HepG2 (cell line): ENCODE results near the gene TERB2. TPM values are rescaled to one million over a fixed set of nuclear protein-coding genes. Genes with fewer than 3 reads are reported as not detected.

ENCODE experiments used
- ATAC-seq: fragments of 200-7000 bp; cut with Tn5 transposase; 3 replicates; pipeline ENCODE4 v1.9.1; 2020; ENCODE audit warnings: mild to moderate bottlenecking, moderate library complexity
- BruUV-seq: library from RNA; stranded (reverse); fragments of 400-500 nt; replicated peaks from 2 replicates; lab custom pipeline; 2021; lab: Mats Ljungman, UMichigan
- CTCF ChIA-PET: fragments of 300-600 bp; formaldehyde crosslinking; extraction: SDS; loops from one replicate; lab custom pipeline; 2021; ENCODE audit warnings: low total read pairs, inconsistent platforms, low intra/inter-chr PET ratio; lab: Yijun Ruan, JAX
- POLR2A ChIA-PET: fragments of 350-600 bp; sonication (Branson Sonifier 250); formaldehyde crosslinking; loops from one replicate; lab custom pipeline; 2020; ENCODE audit warnings: antibody characterized with exemption, inconsistent platforms; lab: Yijun Ruan, JAX
- DNase-seq: peaks from one replicate; pipeline ENCODE4 v3.0.0-alpha.2; 2015; ENCODE audit warnings: low spot score
- FAIRE-seq: peaks from 3 replicates; lab custom pipeline; 2011; peaks lifted over from hg19 to GRCh38; lab: Jason Lieb, UNC
- H2AFZ ChIP-seq: one replicate; pipeline ENCODE4 v1.6.1; 2011; ENCODE audit warnings: low read length, inconsistent platforms
- H3K27ac ChIP-seq: fragments of 300-600 bp; 3 replicates; pipeline ENCODE4 v1.8.0; 2011; ENCODE audit warnings: mixed run types, mild to moderate bottlenecking, mixed read lengths, low read length, inconsistent platforms; ENCODE audit not compliant: insufficient read depth; ENCODE audit errors: extremely low read length
- H3K27me3 ChIP-seq, 2 experiments: fragments of 200-600 bp in 1 of 2; 2 replicates in 1 of 2; 3 replicates in 1 of 2; pipeline versions ENCODE4 v1.6.0 to v1.8.0; 2011; ENCODE audit warnings: low read length in 2 of 2, mild to moderate bottlenecking in 2 of 2, moderate library complexity in 2 of 2, inconsistent platforms in 1 of 2; ENCODE audit not compliant: insufficient read depth in 2 of 2, control insufficient read depth in 1 of 2
- H3K36me3 ChIP-seq, 2 experiments: fragments of 200-600 bp in 1 of 2; replicated peaks in 1 of 2; 2 replicates in 1 of 2; 3 replicates in 1 of 2; pipeline versions ENCODE4 v1.5.1 to v1.8.0; 2011; ENCODE audit warnings: low read length in 2 of 2, inconsistent platforms in 1 of 2; ENCODE audit not compliant: insufficient read depth in 2 of 2, control insufficient read depth in 1 of 2
- H3K4me1 ChIP-seq: 2 replicates; pipeline ENCODE4 v1.5.1; 2012; ENCODE audit warnings: low read length, inconsistent platforms; ENCODE audit not compliant: insufficient read depth
- H3K4me2 ChIP-seq: 2 replicates; pipeline ENCODE4 v1.6.0; 2011; ENCODE audit warnings: low read depth, low read length, inconsistent platforms
- H3K4me3 ChIP-seq, 3 experiments: fragments of 200-600 bp in 1 of 3; sonication (generic), shearing (Covaris generic) in 1 of 3; replicated peaks in 1 of 3; 2 replicates each; pipeline ENCODE4 v1.5.1; 2011 to 2016; ENCODE audit warnings: low read length in 3 of 3, inconsistent platforms in 2 of 3, low read depth in 2 of 3, mild to moderate bottlenecking in 2 of 3, control low read depth in 1 of 3, mixed read lengths in 1 of 3; ENCODE audit not compliant: insufficient read depth in 1 of 3
- H3K79me2 ChIP-seq: one replicate; pipeline ENCODE4 v1.6.1; 2011; ENCODE audit warnings: low read length, inconsistent platforms; ENCODE audit not compliant: insufficient read depth
- H3K9ac ChIP-seq: 2 replicates; pipeline ENCODE4 v1.6.0; 2011; ENCODE audit warnings: mild to moderate bottlenecking, low read depth, low read length, inconsistent platforms; ENCODE audit not compliant: insufficient read depth
- H3K9me3 ChIP-seq: 2 replicates; pipeline ENCODE4 v1.5.1; 2012; ENCODE audit warnings: mild to moderate bottlenecking, low read length
- H4K20me1 ChIP-seq: 2 replicates; pipeline ENCODE4 v1.6.0; 2011; ENCODE audit warnings: inconsistent platforms, mild to moderate bottlenecking, low read length, moderate library complexity; ENCODE audit not compliant: insufficient read depth
- ELF4 ChIP-seq: sonication (generic); formaldehyde crosslinking; IDR thresholded peaks from 2 replicates; pipeline ENCODE4 v1.5.0; 2020; ENCODE audit warnings: missing genetic modification reagents, mild to moderate bottlenecking, moderate library complexity, borderline replicate concordance
- TEF ChIP-seq: sonication (generic); formaldehyde crosslinking; IDR thresholded peaks from 2 replicates; pipeline ENCODE4 v1.5.0; 2020; ENCODE audit warnings: missing genetic modification reagents
- ZNF17 ChIP-seq: sonication (generic); formaldehyde crosslinking; IDR thresholded peaks from 2 replicates; pipeline ENCODE4 v1.5.0; 2020; ENCODE audit warnings: mild to moderate bottlenecking, missing genetic modification reagents
- ZSCAN31 ChIP-seq: sonication (generic); formaldehyde crosslinking; IDR thresholded peaks from 2 replicates; pipeline ENCODE4 v1.5.0; 2020; ENCODE audit warnings: low read depth, mild to moderate bottlenecking, missing genetic modification reagents
- WGBS: methylation state at CpG from one replicate; pipeline ENCODE4 v1.1.6; 2017; ENCODE audit warnings: low lambda C conversion rate; 5-methylcytosine and 5-hydroxymethylcytosine counted together
- in situ Hi-C: cut with HindIII; loops from 2 replicates; pipeline ENCODE4 v1.10.0; 2017; ENCODE audit warnings: low pct_unique_long_range_greater_than_20kb; ENCODE audit not compliant: extremely low pct_ligation_motif_present
- intact Hi-C: fragments of 100-400 bp; cut with micrococcal nuclease; formaldehyde crosslinking; loops from one replicate; pipeline ENCODE4 v1.10.0; 2022; ENCODE audit not compliant: unreplicated experiment
- polyA plus RNA-seq, 8 experiments: library from polyadenylated mRNA; depleted of rRNA in 3 of 8; stranded (reverse) in 7 of 8; unstranded in 1 of 8; fragments of >200 nt; fragmentation: Illumina TruSeq in 4 of 8; extraction: Trizol in 4 of 8; gene quantifications; 2 replicates each; pipeline versions ENCODE4 v1.2.1 to v1.2.3, GENCODE V29; 2011 to 2016; ENCODE audit warnings: low read depth in 4 of 8, missing spikeins in 1 of 8, mixed read lengths in 1 of 8; ENCODE audit not compliant: insufficient read depth in 1 of 8
- total RNA-seq, 5 experiments: library from RNA; depleted of rRNA; stranded (reverse); fragments of >200 nt; fragmentation: Illumina TruSeq; extraction: Trizol; gene quantifications; 2 replicates each; pipeline ENCODE4 v1.2.3, GENCODE V29; 2016; ENCODE audit warnings: low read depth in 1 of 5
- TF ChIP-seq, protein P1 (sequence below): fragments of 450-650 bp; IDR thresholded peaks from 2 replicates; pipeline ENCODE4 v1.6.1; 2016

Gene TERB2
- total and polyA plus RNA-seq, 2 of the 13 experiments (the other 11 are each of a cell fraction or from before 2014, with no cell fraction given): not detected

GRCh38 chr15:45021348-45021747 lies 64.9 kb downstream of the TERB2 start:
- FAIRE-seq (no peak), DNase-seq (no peak), ATAC-seq (no peak)
- Histone ChIP-seq H3K36me3 (no peaks in the 10 kb centered on the region), H4K20me1 (no peaks in the 10 kb centered on the region), H3K9me3 (no peaks in the 10 kb centered on the region), H3K4me1 (peaks cover 68% of the 10 kb centered on the region), H2AFZ (no peak overlapping the region), H3K4me2 (no peak overlapping the region), H3K27ac (no peak overlapping the region), H3K4me3 (no peak overlapping the region), H3K79me2 (peaks cover 27% of the 10 kb centered on the region), H3K27me3 (no peaks in the 10 kb centered on the region; a peak in 1 of 5 replicates), H3K9ac (no peak overlapping the region)
- in situ Hi-C loops (no loop called here), intact Hi-C loops (loop anchor here (5.0 kb wide), 1 partner anchor 39 kb away; no protein-coding TSS in a partner anchor)
- ChIA-PET CTCF (no interaction called here), POLR2A (interaction anchor here (2.0 kb wide), 1 partner anchor 42 kb away, joined by 6 read pairs; no protein-coding TSS in a partner anchor)
- no peak for TF ChIP-seq ELF4
- TF ChIP-seq TEF: no peak
- TF ChIP-seq ZSCAN31 (CRISPR knock-in tag): no peak
- no peak for TF ChIP-seq ZNF17 (CRISPR knock-in tag)
- TF ChIP-seq, protein P1, sequence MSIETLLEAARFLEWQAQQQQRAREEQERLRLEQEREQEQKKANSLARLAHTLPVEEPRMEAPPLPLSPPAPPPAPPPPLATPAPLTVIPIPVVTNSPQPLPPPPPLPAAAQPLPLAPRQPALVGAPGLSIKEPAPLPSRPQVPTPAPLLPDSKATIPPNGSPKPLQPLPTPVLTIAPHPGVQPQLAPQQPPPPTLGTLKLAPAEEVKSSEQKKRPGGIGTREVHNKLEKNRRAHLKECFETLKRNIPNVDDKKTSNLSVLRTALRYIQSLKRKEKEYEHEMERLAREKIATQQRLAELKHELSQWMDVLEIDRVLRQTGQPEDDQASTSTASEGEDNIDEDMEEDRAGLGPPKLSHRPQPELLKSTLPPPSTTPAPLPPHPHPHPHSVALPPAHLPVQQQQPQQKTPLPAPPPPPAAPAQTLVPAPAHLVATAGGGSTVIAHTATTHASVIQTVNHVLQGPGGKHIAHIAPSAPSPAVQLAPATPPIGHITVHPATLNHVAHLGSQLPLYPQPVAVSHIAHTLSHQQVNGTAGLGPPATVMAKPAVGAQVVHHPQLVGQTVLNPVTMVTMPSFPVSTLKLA: no peak
- no TSS peak for BruUV-seq
- WGBS: 88% methylated on average over 3 of the region's 6 CpGs
